Measurements from ENCODE around the gene APLNR. TPM values are rescaled to one million over a fixed set of nuclear protein-coding genes. Genes with fewer than 3 reads are reported as not detected.
"Not testable (repeated sequence)": the region's sequence is repeated elsewhere in the genome, so short reads cannot be mapped to it uniquely, and the experiment has no call there.

The APLNR gene
- not detected in 2 replicates for total RNA-seq

GRCh38 chr11:57237204-57237681 is at the start of gene APLNR:
TSS of gene APLNR (minus strand) at chr11:57237250. CDS start at chr11:57237004, 246 bp downstream.
- no peak within 1 kb of the TSS for H3K27ac Mint-ChIP-seq
- H3K4me1 Mint-ChIP-seq (ENCODE audit: low read depth), result no peaks in the 10 kb centered on the region
- H3K36me3 Mint-ChIP-seq (ENCODE audit: low read depth), result no peaks in the 10 kb centered on the region
- DNase-seq (ENCODE audit: low spot score), result no peak
- intact Hi-C loops (cut with micrococcal nuclease), result no loop called here
- H3K9me3 Mint-ChIP-seq, result no peaks in the 10 kb centered on the region
- peaks cover 16% of the 10 kb centered on the region for H3K27me3 Mint-ChIP-seq (ENCODE audit: insufficient read depth)
- H3K4me3 Mint-ChIP-seq, result no peak within 1 kb of the TSS

- Mint-ChIP-seq H3K9me3 (no peaks in the 10 kb centered on the region), H3K4me3 (no peak overlapping the region), H3K4me1 (ENCODE audit: low read depth) (no peaks in the 10 kb centered on the region), H3K27ac (no peak overlapping the region), H3K27me3 (ENCODE audit: insufficient read depth) (peaks cover 2% of the 10 kb centered on the region), H3K36me3 (ENCODE audit: low read depth) (no peaks in the 10 kb centered on the region)
- no peak for DNase-seq (ENCODE audit: low spot score)
- intact Hi-C loops (cut with micrococcal nuclease), result no loop called here
Measured at GRCh38 chr11:57283231-57283990, 46.4 kb upstream of the APLNR start.

- intact Hi-C loops (cut with micrococcal nuclease); H3K4me1 Mint-ChIP-seq (ENCODE audit: low read depth); DNase-seq (ENCODE audit: low spot score); H3K27ac Mint-ChIP-seq; H3K4me3 Mint-ChIP-seq; H3K27me3 Mint-ChIP-seq (ENCODE audit: insufficient read depth); H3K36me3 Mint-ChIP-seq (ENCODE audit: low read depth); H3K9me3 Mint-ChIP-seq: not testable (repeated sequence)
Measured at GRCh38 chr11:57281546-57281945, 44.5 kb upstream of the APLNR start.

GRCh38 chr11:57279116-57279515 is 42.1 kb upstream of the APLNR start:
- no peaks in the 10 kb centered on the region for H3K9me3 Mint-ChIP-seq
- peaks cover 4% of the 10 kb centered on the region for H3K4me1 Mint-ChIP-seq (ENCODE audit: low read depth)
- no peak overlapping the region for H3K4me3 Mint-ChIP-seq
- no peak for DNase-seq (ENCODE audit: low spot score)
- intact Hi-C loops (cut with micrococcal nuclease), result no loop called here
- no peak overlapping the region for H3K27ac Mint-ChIP-seq
- no peaks in the 10 kb centered on the region for H3K36me3 Mint-ChIP-seq (ENCODE audit: low read depth)
- H3K27me3 Mint-ChIP-seq (ENCODE audit: insufficient read depth), result peaks cover 7% of the 10 kb centered on the region

- Mint-ChIP-seq H3K36me3 (ENCODE audit: low read depth) (no peaks in the 10 kb centered on the region), H3K27me3 (ENCODE audit: insufficient read depth) (peaks cover 7% of the 10 kb centered on the region), H3K4me1 (ENCODE audit: low read depth) (peaks cover 4% of the 10 kb centered on the region), H3K4me3 (no peak overlapping the region), H3K9me3 (no peaks in the 10 kb centered on the region), H3K27ac (no peak overlapping the region)
- DNase-seq (ENCODE audit: low spot score), result no peak
- intact Hi-C loops (cut with micrococcal nuclease), result no loop called here
Measured at GRCh38 chr11:57278721-57279095, 41.7 kb upstream of the APLNR start.

GRCh38 chr11:57277845-57278720 is 41.0 kb upstream of the APLNR start:
- no peak overlapping the region for H3K4me3 Mint-ChIP-seq
- intact Hi-C loops (cut with micrococcal nuclease), result no loop called here
- H3K36me3 Mint-ChIP-seq (ENCODE audit: low read depth), result no peaks in the 10 kb centered on the region

GRCh38 chr11:57276971-57277675 is 40.1 kb upstream of the APLNR start:
- peaks cover 4% of the 10 kb centered on the region for H3K4me1 Mint-ChIP-seq (ENCODE audit: low read depth)
- DNase-seq (ENCODE audit: low spot score), result no peak
- intact Hi-C loops (cut with micrococcal nuclease), result no loop called here
- H3K4me3 Mint-ChIP-seq, result no peak overlapping the region
- no peaks in the 10 kb centered on the region for H3K36me3 Mint-ChIP-seq (ENCODE audit: low read depth)
- H3K27me3 Mint-ChIP-seq (ENCODE audit: insufficient read depth), result peaks cover 8% of the 10 kb centered on the region
- peaks cover 4% of the 10 kb centered on the region for H3K9me3 Mint-ChIP-seq
- no peak overlapping the region for H3K27ac Mint-ChIP-seq

More at GRCh38 chr11:57277845-57278720, 41.0 kb upstream of the APLNR start:
- Mint-ChIP-seq H3K27ac (no peak overlapping the region), H3K27me3 (ENCODE audit: insufficient read depth) (peaks cover 7% of the 10 kb centered on the region), H3K4me1 (ENCODE audit: low read depth) (peaks cover 4% of the 10 kb centered on the region), H3K9me3 (peaks cover 4% of the 10 kb centered on the region)
- no peak for DNase-seq (ENCODE audit: low spot score)

GRCh38 chr11:57276169-57276970 is 39.3 kb upstream of the APLNR start:
- Mint-ChIP-seq H3K9me3 (peaks cover 4% of the 10 kb centered on the region), H3K27ac (no peak overlapping the region), H3K36me3 (ENCODE audit: low read depth) (no peaks in the 10 kb centered on the region), H3K27me3 (ENCODE audit: insufficient read depth) (peaks cover 10% of the 10 kb centered on the region), H3K4me3 (no peak overlapping the region), H3K4me1 (ENCODE audit: low read depth) (peaks cover 4% of the 10 kb centered on the region)
- intact Hi-C loops (cut with micrococcal nuclease), result no loop called here
- no peak for DNase-seq (ENCODE audit: low spot score)

- H3K4me1 Mint-ChIP-seq (ENCODE audit: low read depth), result peaks cover 4% of the 10 kb centered on the region
- DNase-seq (ENCODE audit: low spot score), result no peak
- H3K36me3 Mint-ChIP-seq (ENCODE audit: low read depth), result no peaks in the 10 kb centered on the region
- peaks cover 10% of the 10 kb centered on the region for H3K27me3 Mint-ChIP-seq (ENCODE audit: insufficient read depth)
- intact Hi-C loops (cut with micrococcal nuclease), result no loop called here
- no peak overlapping the region for H3K4me3 Mint-ChIP-seq
- H3K9me3 Mint-ChIP-seq, result peaks cover 4% of the 10 kb centered on the region
- H3K27ac Mint-ChIP-seq, result no peak overlapping the region
Measured at GRCh38 chr11:57275582-57275981, 38.5 kb upstream of the APLNR start.

- DNase-seq (ENCODE audit: low spot score), result no peak
- H3K27ac Mint-ChIP-seq, result no peak overlapping the region
- no peaks in the 10 kb centered on the region for H3K36me3 Mint-ChIP-seq (ENCODE audit: low read depth)
- peaks cover 10% of the 10 kb centered on the region for H3K27me3 Mint-ChIP-seq (ENCODE audit: insufficient read depth)
- peaks cover 4% of the 10 kb centered on the region for H3K9me3 Mint-ChIP-seq
- intact Hi-C loops (cut with micrococcal nuclease), result no loop called here
- H3K4me1 Mint-ChIP-seq (ENCODE audit: low read depth), result peaks cover 4% of the 10 kb centered on the region
- H3K4me3 Mint-ChIP-seq, result no peak overlapping the region
Measured at GRCh38 chr11:57274904-57275498, 38.0 kb upstream of the APLNR start.

- Mint-ChIP-seq H3K4me1 (ENCODE audit: low read depth) (peaks cover 4% of the 10 kb centered on the region), H3K9me3 (peaks cover 4% of the 10 kb centered on the region), H3K4me3 (no peak overlapping the region), H3K27me3 (ENCODE audit: insufficient read depth) (peaks cover 7% of the 10 kb centered on the region), H3K27ac (no peak overlapping the region), H3K36me3 (ENCODE audit: low read depth) (no peaks in the 10 kb centered on the region)
- no peak for DNase-seq (ENCODE audit: low spot score)
- intact Hi-C loops (cut with micrococcal nuclease), result no loop called here
Measured at GRCh38 chr11:57273448-57274058, 36.5 kb upstream of the APLNR start.

All from activated T-helper 1 cell treated with anti-CD3 and anti-CD28 coated beads, Interleukin-12 subunit alpha, Interleukin-12 subunit beta, Interleukin-2, Interleukin-4 antibody, amounts not matched to agents 30 ng/mL and 10 ng/mL and 1 ng/mL, durations not matched to agents 14 hours and 24 hours and 36 hours (primary cell).